ENCODE measurements around the gene CACNG4.

GRCh38 chr17:66941773-66942450, 22.6 kb upstream of the CACNG4 start:
- no peak for TF ChIP-seq POLR2AphosphoS5 (IDR thresholded peaks at IDR 0.05; ENCODE audit: low read depth)
- TF ChIP-seq EZH2 (IDR thresholded peaks at IDR 0.05; ENCODE audit: low read depth, unreplicated experiment), result no peak
- no peak for TF ChIP-seq CTCF (conservative IDR thresholded peaks at IDR 0.05; ENCODE audit: low read depth in 2 of 2)
- no peak for TF ChIP-seq REST (IDR thresholded peaks at IDR 0.05; ENCODE audit: unreplicated experiment)
- TF ChIP-seq ETS1 (IDR thresholded peaks at IDR 0.05), result no peak

All from GM23338 (cell line).